CD8-positive, alpha-beta memory T cell (primary cell): ENCODE measurements around the gene CNNM3. TPM values are rescaled to one million over a fixed set of nuclear protein-coding genes. Genes with fewer than 3 reads are reported as not detected.
"Not testable (repeated sequence)": the region's sequence is repeated elsewhere in the genome, so short reads cannot be mapped to it uniquely, and the experiment has no call there.

ENCODE experiments used
- CTCF ChIA-PET: fragments of 350-600 bp; sonication (Branson Sonifier 250); formaldehyde crosslinking; loops from one replicate; lab custom pipeline; 2021; ENCODE audit warnings: antibody characterized with exemption; lab: Charles Lee
- POLR2A ChIA-PET: fragments of 350-600 bp; sonication (Branson Sonifier 250); formaldehyde crosslinking; loops from one replicate; lab custom pipeline; 2021; ENCODE audit warnings: antibody characterized with exemption; lab: Charles Lee
- DNase-seq, 5 donors: peaks; one replicate each; pipeline versions ENCODE4 v3.0.0 to v3.0.0-alpha.2; 2020 to 2022; ENCODE audit warnings: mixed read lengths in 1 of 5
- H3K27ac ChIP-seq: one replicate; pipeline ENCODE4 v1.7.0; 2013; ENCODE audit warnings: low read depth, mild to moderate bottlenecking, low read length, moderate library complexity
- H3K27me3 ChIP-seq: 2 replicates; pipeline ENCODE4 v1.7.0; 2013; ENCODE audit warnings: low read length, mild to moderate bottlenecking; ENCODE audit not compliant: insufficient read depth, poor library complexity, severe bottlenecking
- H3K36me3 ChIP-seq: 2 replicates; pipeline ENCODE4 v1.7.0; 2013; ENCODE audit warnings: mild to moderate bottlenecking, low read length, moderate library complexity; ENCODE audit not compliant: insufficient read depth
- H3K4me1 ChIP-seq: 2 replicates; pipeline ENCODE4 v1.7.0; 2013; ENCODE audit warnings: mild to moderate bottlenecking, low read length, moderate library complexity; ENCODE audit not compliant: insufficient read depth
- H3K4me3 ChIP-seq: 2 replicates; pipeline ENCODE4 v1.7.0; 2013; ENCODE audit warnings: mild to moderate bottlenecking, low read length
- H3K9me3 ChIP-seq: 2 replicates; pipeline ENCODE4 v1.7.0; 2013; ENCODE audit warnings: mild to moderate bottlenecking, low read length
- H3K27ac Mint-ChIP-seq, 8 donors: one replicate each; pipeline ENCODE4 v1.8.0; 2020 to 2021; ENCODE audit warnings: mixed read lengths in 8 of 8, mild to moderate bottlenecking in 6 of 8, inconsistent platforms in 3 of 8, moderate library complexity in 3 of 8
- H3K27me3 Mint-ChIP-seq, 2 donors: one replicate each; pipeline ENCODE4 v1.8.0; 2020 to 2021; ENCODE audit warnings: mixed read lengths in 2 of 2, mild to moderate bottlenecking in 1 of 2, moderate library complexity in 1 of 2
- H3K36me3 Mint-ChIP-seq, 3 donors: one replicate each; pipeline ENCODE4 v1.8.0; 2020 to 2021; ENCODE audit warnings: mixed read lengths in 3 of 3, inconsistent platforms in 1 of 3, mild to moderate bottlenecking in 1 of 3
- H3K4me1 Mint-ChIP-seq, 3 donors: one replicate each; pipeline ENCODE4 v1.8.0; 2020 to 2021; ENCODE audit warnings: mixed read lengths in 3 of 3, inconsistent platforms in 1 of 3, mild to moderate bottlenecking in 1 of 3
- H3K4me3 Mint-ChIP-seq, 7 donors: one replicate each; pipeline ENCODE4 v1.8.0; 2020 to 2021; ENCODE audit warnings: mixed read lengths in 7 of 7, mild to moderate bottlenecking in 6 of 7, moderate library complexity in 4 of 7, inconsistent platforms in 2 of 7
- H3K9me3 Mint-ChIP-seq, 5 donors: one replicate each; pipeline ENCODE4 v1.8.0; 2020 to 2022; ENCODE audit warnings: mixed read lengths in 5 of 5, mild to moderate bottlenecking in 3 of 5, moderate library complexity in 2 of 5, inconsistent platforms in 1 of 5
- polyA plus RNA-seq: library from polyadenylated mRNA; unstranded; fragments of 300-500 nt; fragmentation: Illumina TruSeq; gene quantifications from one replicate; pipeline ENCODE4 v1.2.3, GENCODE V29; 2021
- total RNA-seq, 2 experiments: library from RNA; stranded (reverse); gene quantifications; one replicate each; pipeline ENCODE4 v1.2.3, GENCODE V29; 2021

The CNNM3 gene
- total and polyA plus RNA-seq, 3 experiments from 2014 or later = 13.0 to 36.6 (median 32.6) TPM

DNA sequence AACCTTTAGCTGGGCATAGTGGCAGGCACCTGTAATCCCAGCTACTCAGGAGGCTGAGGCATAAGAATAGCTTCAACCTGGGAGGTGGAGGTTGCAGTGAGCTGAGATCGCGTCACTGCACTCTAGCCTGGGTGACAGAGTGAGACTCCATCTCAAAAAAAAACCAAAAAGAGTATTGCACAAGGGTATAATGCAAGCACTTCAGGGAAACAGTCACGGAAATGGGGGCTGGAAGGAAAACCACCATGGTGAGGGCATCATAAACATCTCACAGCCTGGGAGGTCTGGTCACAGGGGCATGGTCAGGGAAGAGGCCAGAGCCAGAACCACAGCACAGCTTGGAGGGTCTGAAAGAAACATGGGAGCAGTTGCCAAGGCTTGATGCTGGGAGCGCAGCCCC lies 47.0 kb downstream of the CNNM3 start:
- peaks cover 17% of the 10 kb centered on the region for H3K36me3 ChIP-seq

GRCh38 chr2:96863575-96864342 lies 47.7 kb downstream of the CNNM3 start:
- Histone ChIP-seq H3K4me1 (peaks cover 26% of the 10 kb centered on the region), H3K27ac (no peak overlapping the region), H3K36me3 (peaks cover 17% of the 10 kb centered on the region), H3K9me3 (no peaks in the 10 kb centered on the region), H3K4me3 (no peak overlapping the region), H3K27me3 (no peaks in the 10 kb centered on the region)
- Mint-ChIP-seq H3K4me1 (peaks cover 29 to 60% (median 40%) of the 10 kb centered on the region in 3 donors), H3K27me3 (no peaks in the 10 kb centered on the region), H3K4me3 (peak overlapping the region in 1 of 7 donors; percentile 65), H3K9me3 (no peaks in the 10 kb centered on the region), H3K36me3 (peaks cover 0 to 77% (median 10%) of the 10 kb centered on the region in 3 donors), H3K27ac (no peak overlapping the region)
- ChIA-PET POLR2A (interaction anchor here (0.5 to 1.8 kb wide), 3 partner anchors 21 to 60 kb away, joined by 3 to 5 read pairs (median 4); no protein-coding TSS in a partner anchor), CTCF (interaction anchor here (0.9 to 14.3 kb wide), 5 partner anchors 61 to 99 kb away, joined by 3 to 358 read pairs (median 3); no protein-coding TSS in a partner anchor)
- no peak for DNase-seq

More for the DNA sequence above, 47.0 kb downstream of the CNNM3 start:
- H3K9me3 ChIP-seq, H3K9me3 Mint-ChIP-seq, H3K27me3 ChIP-seq, DNase-seq, H3K4me3 ChIP-seq, H3K27me3 Mint-ChIP-seq, H3K27ac ChIP-seq: not testable (repeated sequence)
- Mint-ChIP-seq H3K27ac (peak overlapping the region in 2 of 8 donors; percentile 77 to 79), H3K4me3 (peak overlapping the region in 1 of 7 donors; percentile 65), H3K4me1 (peaks cover 28 to 59% (median 41%) of the 10 kb centered on the region in 3 donors), H3K36me3 (peaks cover 0 to 74% (median 10%) of the 10 kb centered on the region in 3 donors)
- peaks cover 29% of the 10 kb centered on the region for H3K4me1 ChIP-seq
- CTCF ChIA-PET = interaction anchor here (1.2 to 14.3 kb wide), 4 partner anchors 61 to 98 kb away, joined by 3 to 358 read pairs (median 4); no protein-coding TSS in a partner anchor
- POLR2A ChIA-PET = interaction anchor here (0.7 to 1.8 kb wide), 3 partner anchors 21 to 61 kb away, joined by 3 to 5 read pairs (median 4); no protein-coding TSS in a partner anchor

DNA sequence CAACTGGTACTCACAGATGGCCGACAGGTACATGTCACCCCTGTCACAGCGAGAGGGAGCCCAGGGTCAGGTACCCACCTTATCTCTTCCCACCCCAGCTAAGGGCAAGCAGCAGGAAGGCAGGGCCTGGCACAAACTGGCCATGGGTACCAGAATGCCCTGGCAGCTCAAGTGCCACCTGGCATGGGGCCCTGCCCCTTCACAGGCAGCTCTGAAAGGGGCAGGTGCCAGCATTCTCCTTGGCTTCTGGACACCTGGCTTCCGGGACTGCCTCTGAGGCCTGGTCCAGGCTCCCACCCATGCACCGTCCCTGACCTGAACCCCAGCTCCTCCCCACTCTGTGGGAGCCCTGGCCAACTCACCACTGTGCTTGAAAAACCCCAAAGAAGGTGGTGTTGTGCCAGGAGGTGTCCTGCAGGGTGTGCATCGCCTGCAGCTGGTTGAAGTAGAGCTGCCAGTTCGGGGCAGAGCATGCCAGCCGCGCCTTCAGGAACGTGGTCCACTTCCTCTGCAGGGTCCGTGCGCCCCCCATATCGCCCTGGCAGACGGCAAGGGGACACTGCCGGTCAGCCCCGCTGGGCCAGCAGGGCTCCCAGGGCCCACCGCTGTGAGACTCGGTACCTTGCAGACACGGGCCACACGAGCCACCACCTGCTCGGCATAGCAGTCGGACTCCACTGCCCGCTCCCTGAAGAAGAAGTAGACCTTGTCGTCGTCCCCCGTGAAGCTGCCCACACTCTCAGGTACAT lies 48.4 kb downstream of the CNNM3 start:
- Mint-ChIP-seq H3K27me3 (no peaks in the 10 kb centered on the region), H3K36me3 (peaks cover 0 to 77% (median 10%) of the 10 kb centered on the region in 3 donors), H3K4me3 (no peak overlapping the region), H3K9me3 (no peaks in the 10 kb centered on the region), H3K27ac (no peak overlapping the region), H3K4me1 (peaks cover 24 to 53% (median 33%) of the 10 kb centered on the region in 3 donors)
- H3K36me3 ChIP-seq = peaks cover 17% of the 10 kb centered on the region
- no peaks in the 10 kb centered on the region for H3K27me3 ChIP-seq
- no peak overlapping the region for H3K27ac ChIP-seq
- ChIA-PET CTCF (interaction anchor here (0.9 to 14.3 kb wide), 3 partner anchors 87 to 98 kb away, joined by 3 to 358 read pairs (median 6); no protein-coding TSS in a partner anchor), POLR2A (interaction anchor here (0.5 to 1.8 kb wide), 3 partner anchors 22 to 60 kb away, joined by 3 to 5 read pairs (median 4); no protein-coding TSS in a partner anchor)
- H3K4me3 ChIP-seq = no peak overlapping the region
- H3K4me1 ChIP-seq = peaks cover 18% of the 10 kb centered on the region
- no peaks in the 10 kb centered on the region for H3K9me3 ChIP-seq
- DNase-seq = no peak

DNA sequence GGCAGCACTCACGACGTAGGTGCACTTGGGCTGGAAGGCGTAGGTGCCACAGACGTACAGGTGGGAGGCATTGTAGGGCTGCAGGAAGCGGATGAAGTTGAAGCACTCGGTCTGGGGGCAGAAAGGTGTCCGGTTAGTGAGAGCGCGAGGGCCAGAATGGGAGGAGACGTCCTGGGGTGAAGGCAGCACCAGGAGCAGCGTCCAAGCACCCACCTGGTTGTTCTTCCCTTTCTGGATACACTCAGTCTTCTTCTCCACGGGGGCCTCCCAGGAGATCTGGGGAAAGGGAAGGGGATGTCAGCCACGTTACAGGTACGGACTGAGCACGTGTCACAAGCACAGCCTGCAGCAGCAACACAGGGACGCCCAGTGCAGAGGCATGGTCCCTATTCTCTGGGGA lies 49.6 kb downstream of the CNNM3 start:
- no peaks in the 10 kb centered on the region for H3K9me3 Mint-ChIP-seq
- Histone ChIP-seq H3K36me3 (peaks cover 17% of the 10 kb centered on the region), H3K27me3 (no peaks in the 10 kb centered on the region), H3K4me3 (no peak overlapping the region), H3K27ac (no peak overlapping the region), H3K9me3 (no peaks in the 10 kb centered on the region), H3K4me1 (peaks cover 17% of the 10 kb centered on the region)
- CTCF ChIA-PET = interaction anchor here (6.6 to 14.3 kb wide), 2 partner anchors 8 to 86 kb away, joined by 88 to 358 read pairs; partner anchors contain the start of gene ANKRD39
- peak overlapping the region in 4 of 7 donors; percentile 54 to 77 (median 58) for H3K4me3 Mint-ChIP-seq
- H3K27ac Mint-ChIP-seq = peak overlapping the region in 4 of 8 donors; percentile 57 to 90 (median 73)
- DNase-seq = no peak
- POLR2A ChIA-PET = interaction anchor here (0.8 kb wide), 1 partner anchor 90 kb away, joined by 3 read pairs; no protein-coding TSS in a partner anchor
- no peaks in the 10 kb centered on the region for H3K27me3 Mint-ChIP-seq
- H3K4me1 Mint-ChIP-seq = peaks cover 23 to 45% (median 28%) of the 10 kb centered on the region in 3 donors
- peaks cover 0 to 74% (median 10%) of the 10 kb centered on the region in 3 donors for H3K36me3 Mint-ChIP-seq

GRCh38 chr2:96866149-96866548 lies 50.1 kb downstream of the CNNM3 start:
- no peak overlapping the region for H3K27ac ChIP-seq
- H3K36me3 ChIP-seq = peaks cover 17% of the 10 kb centered on the region
- peak overlapping the region in 2 of 7 donors; percentile 54 to 77 for H3K4me3 Mint-ChIP-seq
- ChIA-PET CTCF (interaction anchor here (3.5 to 14.3 kb wide), 3 partner anchors 9 to 96 kb away, joined by 16 to 358 read pairs (median 88); partner anchors contain the start of gene ANKRD39), POLR2A (interaction anchor here (0.8 kb wide), 1 partner anchor 89 kb away, joined by 3 read pairs; no protein-coding TSS in a partner anchor)
- H3K27me3 ChIP-seq = no peaks in the 10 kb centered on the region
- H3K27me3 Mint-ChIP-seq = no peaks in the 10 kb centered on the region
- peaks cover 28 to 49% (median 33%) of the 10 kb centered on the region in 3 donors for H3K4me1 Mint-ChIP-seq
- peaks cover 22% of the 10 kb centered on the region for H3K4me1 ChIP-seq
- H3K9me3 Mint-ChIP-seq = no peaks in the 10 kb centered on the region
- H3K4me3 ChIP-seq = no peak overlapping the region
- DNase-seq = no peak
- peaks cover 0 to 70% (median 10%) of the 10 kb centered on the region in 3 donors for H3K36me3 Mint-ChIP-seq
- H3K27ac Mint-ChIP-seq = peak overlapping the region in 2 of 8 donors; percentile 76
- no peaks in the 10 kb centered on the region for H3K9me3 ChIP-seq

DNA sequence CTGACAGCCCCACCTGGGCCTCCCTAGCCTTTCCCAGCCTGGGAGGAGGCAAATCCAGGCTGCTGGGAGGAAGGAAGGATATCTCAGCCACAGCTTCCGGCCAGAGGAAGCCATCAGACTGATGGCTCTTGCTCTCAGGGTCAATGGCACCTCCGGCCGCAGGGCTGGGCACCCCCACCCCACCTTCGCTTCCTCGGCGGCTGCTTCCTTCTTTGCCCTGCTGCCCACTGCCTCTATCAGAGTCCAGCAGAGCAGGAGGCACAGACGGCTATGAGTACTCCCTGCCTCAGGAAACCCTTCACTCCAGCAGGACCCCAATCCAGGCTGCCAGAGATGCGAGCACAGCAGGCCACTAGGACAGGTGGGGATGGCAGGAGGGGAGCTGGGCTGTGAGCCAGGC lies 50.5 kb downstream of the CNNM3 start:
- Mint-ChIP-seq H3K36me3 (peaks cover 0 to 66% (median 9%) of the 10 kb centered on the region in 3 donors), H3K27ac (peak overlapping the region in 5 of 8 donors; percentile 42 to 91 (median 76)), H3K4me1 (peaks cover 31 to 50% (median 37%) of the 10 kb centered on the region in 3 donors), H3K27me3 (no peaks in the 10 kb centered on the region), H3K9me3 (no peaks in the 10 kb centered on the region), H3K4me3 (peak overlapping the region; percentile 41 to 90 (median 80))
- ChIA-PET POLR2A (interaction anchor here (0.5 to 1.1 kb wide), 3 partner anchors 9 to 96 kb away, joined by 3 to 4 read pairs (median 3); partner anchors contain the start of gene ANKRD39), CTCF (interaction anchor here (1.2 to 14.3 kb wide), 4 partner anchors 9 to 96 kb away, joined by 4 to 358 read pairs (median 52); partner anchors contain the start of gene ANKRD39)
- Histone ChIP-seq H3K27ac (no peak overlapping the region), H3K4me3 (no peak overlapping the region), H3K27me3 (no peaks in the 10 kb centered on the region), H3K36me3 (peaks cover 17% of the 10 kb centered on the region), H3K4me1 (peaks cover 24% of the 10 kb centered on the region), H3K9me3 (no peaks in the 10 kb centered on the region)
- no peak for DNase-seq
